ENCODE results near the gene RNF212.

Gene RNF212, protein sequence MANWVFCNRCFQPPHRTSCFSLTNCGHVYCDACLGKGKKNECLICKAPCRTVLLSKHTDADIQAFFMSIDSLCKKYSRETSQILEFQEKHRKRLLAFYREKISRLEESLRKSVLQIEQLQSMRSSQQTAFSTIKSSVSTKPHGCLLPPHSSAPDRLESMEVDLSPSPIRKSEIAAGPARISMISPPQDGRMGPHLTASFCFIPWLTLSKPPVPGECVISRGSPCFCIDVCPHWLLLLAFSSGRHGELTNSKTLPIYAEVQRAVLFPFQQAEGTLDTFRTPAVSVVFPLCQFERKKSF
- 0.26 to 4.0 (median 0.67) reads per million in 9 experiments for total RNA-seq

DNA sequence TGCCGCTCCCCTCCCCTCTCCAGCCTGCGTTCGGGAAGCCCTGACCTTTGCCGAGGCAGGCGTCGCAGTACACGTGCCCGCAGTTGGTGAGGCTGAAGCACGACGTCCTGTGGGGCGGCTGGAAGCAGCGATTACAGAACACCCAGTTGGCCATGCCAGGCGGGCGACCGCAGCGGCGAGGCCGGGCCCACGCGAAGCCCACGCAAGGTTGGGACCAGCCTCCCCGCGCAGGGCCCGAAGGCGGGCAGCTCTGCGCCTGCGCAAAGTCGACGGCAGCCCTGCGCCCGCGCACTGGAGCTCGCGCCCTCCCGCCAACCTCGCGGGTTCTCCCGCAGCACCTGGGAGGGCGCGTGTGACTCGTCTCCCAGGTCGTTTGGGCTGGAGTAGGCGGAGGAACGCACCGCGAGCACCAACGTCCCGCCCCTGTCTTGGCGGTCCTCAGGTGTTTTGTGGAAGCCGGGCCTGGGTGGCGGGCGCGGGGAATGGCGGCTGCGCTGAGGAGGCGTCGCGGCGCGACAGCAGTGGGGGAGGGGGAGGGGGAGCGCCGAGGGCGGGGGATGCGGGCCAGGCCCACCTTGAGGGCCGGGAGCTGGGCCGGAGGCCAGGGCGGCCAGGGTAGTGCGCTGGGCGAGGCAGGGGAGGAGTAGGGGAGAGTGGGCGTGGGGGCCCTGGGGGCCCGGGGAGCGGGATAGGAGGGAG lies at the start of gene RNF212:
Gene RNF212, minus strand, starts transcription at position 254 of the 699 bp plus-strand sequence. Its CDS starts 100 bp downstream, at position 154.
- DNase-seq = peak in 2 of 3 experiments; percentile 32 to 34
- Mint-ChIP-seq H3K9me3 (no peaks in the 10 kb centered on the region), H3K27ac (no peak within 1 kb of the TSS), H3K27me3 (peaks cover 37 to 51% of the 10 kb centered on the region in 2 donors), H3K4me3 (peak within 1 kb of the TSS; percentile 59 to 71), H3K4me1 (ENCODE audit: low read depth in 2 of 2) (peaks cover 0 to 3% of the 10 kb centered on the region in 2 donors), H3K36me3 (ENCODE audit: insufficient read depth) (no peaks in the 10 kb centered on the region)
- ATAC-seq (replicated peaks) = peak; percentile 78

DNA sequence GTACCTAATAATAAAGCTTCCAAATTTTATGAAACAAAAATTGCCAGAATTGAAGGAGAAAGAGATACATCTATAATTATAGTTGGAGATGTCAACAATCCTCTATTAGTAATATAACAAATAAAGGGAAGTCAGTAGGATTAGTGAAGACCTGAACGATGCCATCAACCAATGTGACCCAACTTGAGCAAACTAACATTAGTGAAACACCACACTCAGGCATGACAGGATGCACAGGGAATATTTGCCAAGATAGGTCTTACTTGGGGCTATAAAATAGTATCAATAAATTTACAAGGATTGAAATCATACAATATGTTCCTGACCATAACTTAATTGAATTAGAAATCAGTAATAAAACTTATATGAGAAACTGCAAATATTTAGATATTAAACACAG lies 47.0 kb upstream of the RNF212 start:
- no peak overlapping the region for H3K27ac Mint-ChIP-seq
- no peak overlapping the region for H3K4me3 Mint-ChIP-seq
- DNase-seq = no peak
- no peaks in the 10 kb centered on the region for H3K4me1 Mint-ChIP-seq (ENCODE audit: low read depth in 2 of 2)
- no peak for ATAC-seq (replicated peaks)
- no peaks in the 10 kb centered on the region for H3K9me3 Mint-ChIP-seq
- peaks cover 1% of the 10 kb centered on the region for H3K36me3 Mint-ChIP-seq (ENCODE audit: insufficient read depth)
- H3K27me3 Mint-ChIP-seq = peaks cover 2% of the 10 kb centered on the region in 2 donors

DNA sequence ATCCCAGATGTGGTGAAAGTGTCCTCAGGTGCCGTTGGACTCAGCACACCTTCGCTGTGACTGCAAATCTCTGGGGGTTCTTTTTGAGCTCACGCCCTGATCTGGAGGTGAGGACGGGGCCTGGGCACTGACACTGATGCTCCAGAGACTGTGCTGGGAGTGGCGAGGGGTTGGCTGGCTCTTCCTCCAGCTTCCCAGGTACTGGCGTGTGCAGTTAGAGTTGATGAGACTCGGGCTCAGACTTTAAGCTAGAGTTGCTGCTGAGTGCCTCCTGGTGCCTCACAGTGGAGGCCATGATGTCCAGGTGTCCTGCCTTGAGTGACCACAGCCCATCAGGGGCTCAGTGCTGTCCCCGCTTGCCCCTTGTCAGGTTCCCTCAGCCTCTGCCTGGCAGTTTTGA lies 42.7 kb upstream of the RNF212 start:
- DNase-seq (no peak), ATAC-seq (replicated peaks) (no peak)
- no peak overlapping the region for H3K27ac Mint-ChIP-seq
- H3K27me3 Mint-ChIP-seq = peaks cover 34 to 36% of the 10 kb centered on the region in 2 donors
- H3K36me3 Mint-ChIP-seq (ENCODE audit: insufficient read depth) = no peaks in the 10 kb centered on the region
- H3K4me3 Mint-ChIP-seq = no peak overlapping the region
- no peaks in the 10 kb centered on the region for H3K9me3 Mint-ChIP-seq
- H3K4me1 Mint-ChIP-seq (ENCODE audit: low read depth in 2 of 2) = no peaks in the 10 kb centered on the region

DNA sequence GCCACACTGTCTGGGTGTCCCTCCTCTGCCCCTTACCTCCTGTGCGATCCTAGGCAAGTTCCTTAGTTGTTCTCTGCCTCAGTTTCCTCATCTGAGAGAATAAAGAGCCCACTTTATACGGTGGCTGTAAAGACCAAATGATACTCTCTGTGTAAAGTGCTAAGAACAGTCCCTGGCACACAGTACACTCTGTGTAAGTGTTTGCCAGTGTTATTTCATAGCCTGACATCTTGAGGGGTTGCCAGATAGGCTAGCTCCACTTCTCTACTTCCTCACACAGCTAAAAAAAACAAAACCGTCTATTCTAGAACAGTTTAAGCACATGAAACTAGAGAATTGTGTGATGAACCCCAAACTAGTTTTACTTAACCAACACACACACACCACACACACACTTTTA lies 42.0 kb upstream of the RNF212 start:
- Mint-ChIP-seq H3K4me3 (no peak overlapping the region), H3K4me1 (ENCODE audit: low read depth in 2 of 2) (no peaks in the 10 kb centered on the region), H3K9me3 (no peaks in the 10 kb centered on the region), H3K27me3 (peaks cover 34 to 36% of the 10 kb centered on the region in 2 donors), H3K27ac (no peak overlapping the region), H3K36me3 (ENCODE audit: insufficient read depth) (no peaks in the 10 kb centered on the region)
- ATAC-seq (replicated peaks) (no peak), DNase-seq (no peak)

DNA sequence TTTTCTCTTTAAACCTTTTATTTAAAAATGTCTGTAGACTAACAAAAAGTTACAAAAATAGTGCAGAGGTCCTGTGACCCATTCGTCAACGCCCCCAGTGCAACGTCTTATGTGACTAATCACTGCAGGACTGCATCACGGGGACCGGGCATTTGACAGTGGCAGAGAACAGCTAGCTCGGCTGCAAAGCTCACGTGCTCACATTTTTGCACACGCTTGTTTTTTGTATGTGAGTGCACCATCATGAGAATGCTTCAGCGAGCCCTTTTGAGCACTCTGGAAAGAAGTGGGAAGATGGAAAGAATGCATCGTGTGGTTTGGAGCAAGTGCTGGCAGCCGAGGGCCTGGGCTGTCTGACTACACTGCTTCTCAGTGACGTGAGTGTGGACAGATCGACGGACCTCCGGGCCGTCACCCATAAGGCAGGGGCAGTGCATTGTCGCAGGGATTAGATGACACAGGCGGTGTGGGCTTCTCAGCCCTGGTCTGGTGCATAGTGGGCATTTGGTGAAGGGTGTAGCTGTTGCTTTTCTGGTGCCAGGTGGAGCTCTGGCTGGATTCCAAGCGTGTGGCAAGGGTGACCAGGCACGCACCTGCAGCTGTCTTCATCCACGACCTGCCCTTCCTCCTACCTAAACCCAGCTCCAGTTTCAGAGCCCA lies 41.3 kb upstream of the RNF212 start:
- Mint-ChIP-seq H3K4me3 (no peak overlapping the region), H3K27ac (no peak overlapping the region), H3K4me1 (ENCODE audit: low read depth in 2 of 2) (no peaks in the 10 kb centered on the region), H3K9me3 (no peaks in the 10 kb centered on the region), H3K36me3 (ENCODE audit: insufficient read depth) (no peaks in the 10 kb centered on the region), H3K27me3 (peaks cover 34 to 36% of the 10 kb centered on the region in 2 donors)
- ATAC-seq (replicated peaks) (no peak), DNase-seq (no peak)

DNA sequence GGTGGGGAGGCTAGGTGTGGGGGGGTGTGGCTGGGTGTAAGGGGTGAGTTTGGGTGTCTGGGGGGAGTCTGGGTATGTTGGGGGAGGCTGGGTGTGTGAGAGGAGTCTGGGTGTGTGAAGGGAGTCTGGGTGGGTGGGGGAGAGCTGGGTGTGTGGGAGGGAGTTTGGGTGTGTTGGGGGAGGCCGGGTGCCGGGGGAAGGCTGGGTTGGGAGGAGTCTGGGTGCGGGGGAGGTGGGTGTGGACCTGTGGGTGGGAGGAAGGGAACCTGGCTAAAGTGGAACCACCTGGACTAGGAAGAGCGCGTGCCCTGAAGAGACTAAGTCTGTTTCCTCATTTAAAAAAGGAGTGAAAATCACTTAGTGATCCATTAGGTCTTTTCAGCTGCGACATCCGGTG lies 40.8 kb upstream of the RNF212 start:
- Mint-ChIP-seq H3K27ac (no peak overlapping the region), H3K4me3 (no peak overlapping the region), H3K36me3 (ENCODE audit: insufficient read depth) (no peaks in the 10 kb centered on the region), H3K27me3 (peaks cover 34 to 36% of the 10 kb centered on the region in 2 donors), H3K4me1 (ENCODE audit: low read depth in 2 of 2) (no peaks in the 10 kb centered on the region), H3K9me3 (no peaks in the 10 kb centered on the region)
- DNase-seq (no peak), ATAC-seq (replicated peaks) (no peak)

DNA sequence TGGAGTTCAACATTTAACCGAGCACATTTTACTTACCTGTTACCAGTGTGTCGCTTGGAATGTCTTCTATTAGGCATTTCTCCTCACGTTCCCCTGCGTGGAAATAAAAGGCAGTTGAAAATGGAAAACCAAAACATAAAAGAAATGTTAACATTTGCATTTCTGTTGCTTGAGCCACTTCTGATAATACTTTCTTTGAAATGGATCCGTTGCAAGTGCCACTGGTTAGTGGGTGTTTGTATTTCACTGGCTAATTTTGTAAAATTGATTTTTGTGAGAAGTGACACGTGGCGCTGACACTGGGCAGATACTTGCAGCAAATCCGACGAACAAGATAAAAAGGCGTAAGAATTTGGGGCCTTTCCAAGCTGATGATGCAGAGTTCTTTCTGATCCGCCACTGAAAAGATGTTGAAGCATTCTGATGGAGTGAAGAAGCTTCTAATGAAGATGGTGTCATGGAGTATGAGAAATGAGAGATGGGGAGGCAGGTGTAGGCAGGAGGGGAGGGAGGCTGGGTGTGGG lies 40.3 kb upstream of the RNF212 start:
- ATAC-seq (replicated peaks) = no peak
- no peak for DNase-seq
- peaks cover 1% of the 10 kb centered on the region for H3K36me3 Mint-ChIP-seq (ENCODE audit: insufficient read depth)
- H3K9me3 Mint-ChIP-seq = no peaks in the 10 kb centered on the region
- H3K27ac Mint-ChIP-seq = peak overlapping the region in 1 of 2 donors; percentile 26
- H3K4me1 Mint-ChIP-seq (ENCODE audit: low read depth in 2 of 2) = no peaks in the 10 kb centered on the region
- H3K27me3 Mint-ChIP-seq = peaks cover 34 to 36% of the 10 kb centered on the region in 2 donors
- H3K4me3 Mint-ChIP-seq = no peak overlapping the region

DNA sequence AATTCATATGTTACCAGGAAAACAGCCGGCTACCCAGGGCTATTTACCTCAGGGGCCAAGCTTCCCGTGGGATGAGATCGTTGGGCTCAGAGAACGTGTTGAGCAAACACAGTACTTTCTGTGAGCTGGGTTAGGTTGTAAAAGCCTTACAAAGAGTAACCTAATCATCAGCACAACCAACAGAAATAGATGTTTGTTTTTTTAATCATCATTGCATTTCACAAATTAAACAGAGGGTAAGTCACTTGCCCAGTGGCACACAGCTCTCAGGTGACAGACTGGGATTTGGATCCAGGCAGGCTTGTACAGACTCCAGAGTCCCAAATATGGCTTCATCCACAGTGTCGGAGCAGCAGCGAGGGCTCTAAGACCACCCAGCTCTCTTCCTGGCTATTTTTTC lies 38.9 kb upstream of the RNF212 start:
- H3K4me1 Mint-ChIP-seq (ENCODE audit: low read depth in 2 of 2) = no peaks in the 10 kb centered on the region
- no peak for DNase-seq
- H3K9me3 Mint-ChIP-seq = no peaks in the 10 kb centered on the region
- H3K36me3 Mint-ChIP-seq (ENCODE audit: insufficient read depth) = peaks cover 4% of the 10 kb centered on the region
- no peak overlapping the region for H3K27ac Mint-ChIP-seq
- peaks cover 34 to 36% of the 10 kb centered on the region in 2 donors for H3K27me3 Mint-ChIP-seq
- ATAC-seq (replicated peaks) = no peak
- H3K4me3 Mint-ChIP-seq = no peak overlapping the region

DNA sequence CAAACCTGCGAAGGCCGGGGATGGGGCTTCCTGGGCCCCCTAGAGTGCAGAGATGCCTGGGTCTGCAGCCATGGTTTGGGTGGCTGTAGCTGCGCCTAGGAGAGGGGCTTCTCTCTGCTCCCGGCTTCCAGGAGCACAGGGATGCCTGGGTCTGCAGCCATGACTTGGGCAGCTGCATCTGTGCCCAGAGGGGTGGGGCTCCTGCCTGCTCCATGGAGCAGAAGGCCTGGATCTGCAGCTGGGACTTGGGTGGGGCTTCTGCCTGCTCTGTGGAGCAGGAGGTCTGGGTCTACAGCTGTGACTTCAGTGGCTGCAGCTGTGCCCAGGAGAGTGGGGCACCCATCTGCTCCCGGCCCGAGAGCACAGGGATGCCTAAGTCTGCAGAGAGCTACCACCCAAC lies 38.2 kb upstream of the RNF212 start:
- Mint-ChIP-seq H3K27me3 (peaks cover 34 to 36% of the 10 kb centered on the region in 2 donors), H3K4me1 (ENCODE audit: low read depth in 2 of 2) (no peaks in the 10 kb centered on the region), H3K36me3 (ENCODE audit: insufficient read depth) (peaks cover 4% of the 10 kb centered on the region), H3K27ac (no peak overlapping the region), H3K4me3 (no peak overlapping the region), H3K9me3 (no peaks in the 10 kb centered on the region)
- DNase-seq (no peak), ATAC-seq (replicated peaks) (no peak)

DNA sequence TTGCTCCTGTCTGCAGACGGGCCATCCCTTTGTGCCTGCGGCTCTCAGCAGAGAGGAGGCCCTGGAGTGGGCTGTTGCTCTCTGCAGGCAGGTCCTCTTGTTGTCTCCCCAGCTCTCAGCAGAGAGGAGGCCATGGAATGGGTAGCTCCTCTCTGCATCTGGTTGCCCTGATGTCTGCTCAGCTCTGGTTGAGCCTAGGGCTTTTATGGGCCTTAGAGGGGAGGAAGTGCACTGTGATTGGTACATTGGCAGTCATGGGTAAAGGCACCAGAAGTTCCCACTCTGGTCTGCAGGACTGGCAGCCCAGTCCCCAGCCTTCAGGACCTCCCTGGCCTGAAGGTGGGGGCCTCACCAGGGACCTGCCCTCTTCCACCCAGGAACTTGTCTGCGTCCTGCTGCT lies 37.5 kb upstream of the RNF212 start:
- ATAC-seq (replicated peaks) (no peak), DNase-seq (no peak)
- Mint-ChIP-seq H3K27me3 (peaks cover 34 to 36% of the 10 kb centered on the region in 2 donors), H3K36me3 (ENCODE audit: insufficient read depth) (peaks cover 4% of the 10 kb centered on the region), H3K4me3 (no peak overlapping the region), H3K9me3 (no peaks in the 10 kb centered on the region), H3K27ac (no peak overlapping the region), H3K4me1 (ENCODE audit: low read depth in 2 of 2) (no peaks in the 10 kb centered on the region)

DNA sequence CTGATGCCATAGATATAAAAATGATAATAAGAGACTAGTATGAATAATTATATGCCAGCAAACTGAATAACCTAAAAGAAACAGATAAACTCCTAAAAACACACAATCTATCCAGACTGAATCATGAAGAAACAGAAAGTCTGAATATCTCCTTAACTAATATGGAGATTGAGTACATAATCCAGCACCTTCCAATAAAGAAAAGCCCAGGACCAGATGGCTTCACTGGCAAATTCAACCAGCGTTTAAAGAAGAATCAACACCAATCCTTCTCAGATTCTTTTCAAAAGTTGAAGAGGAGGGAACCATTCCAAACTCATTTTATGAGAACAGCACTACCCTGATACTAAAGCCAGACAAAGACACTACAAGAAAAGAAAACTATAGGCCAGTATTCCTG lies 26.5 kb upstream of the RNF212 start:
- no peaks in the 10 kb centered on the region for H3K36me3 Mint-ChIP-seq (ENCODE audit: insufficient read depth)
- H3K4me3 Mint-ChIP-seq = no peak overlapping the region
- peaks cover 19 to 41% of the 10 kb centered on the region in 2 donors for H3K27me3 Mint-ChIP-seq
- H3K9me3 Mint-ChIP-seq = no peaks in the 10 kb centered on the region
- ATAC-seq (replicated peaks) (no peak), DNase-seq (no peak)
- H3K27ac Mint-ChIP-seq = no peak overlapping the region
- H3K4me1 Mint-ChIP-seq (ENCODE audit: low read depth in 2 of 2) = peaks cover 10 to 12% of the 10 kb centered on the region in 2 donors

DNA sequence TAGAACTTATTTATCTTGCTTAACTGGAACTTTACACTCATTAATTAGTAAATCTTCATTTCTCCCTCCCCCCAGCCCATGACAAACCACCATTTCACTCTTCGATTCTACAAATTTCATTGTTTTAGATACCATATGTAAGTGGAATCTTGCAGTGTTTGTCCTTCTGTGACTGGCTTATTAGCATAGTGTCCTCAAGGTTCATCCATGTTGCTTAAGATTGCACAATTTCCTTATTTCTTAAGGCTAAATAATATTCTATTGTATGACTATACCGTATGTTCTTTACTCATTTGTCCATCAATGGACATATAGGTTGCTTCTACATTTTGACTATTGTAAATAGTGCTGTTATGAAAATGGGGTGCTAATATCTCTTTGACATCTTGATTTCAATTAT lies 24.5 kb upstream of the RNF212 start:
- peaks cover 13 to 15% of the 10 kb centered on the region in 2 donors for H3K4me1 Mint-ChIP-seq (ENCODE audit: low read depth in 2 of 2)
- no peaks in the 10 kb centered on the region for H3K9me3 Mint-ChIP-seq
- peaks cover 7 to 28% of the 10 kb centered on the region in 2 donors for H3K27me3 Mint-ChIP-seq
- no peaks in the 10 kb centered on the region for H3K36me3 Mint-ChIP-seq (ENCODE audit: insufficient read depth)
- ATAC-seq (replicated peaks) (no peak), DNase-seq (no peak)
- H3K27ac Mint-ChIP-seq = peak overlapping the region; percentile 1 to 35
- H3K4me3 Mint-ChIP-seq = peak overlapping the region; percentile 59 to 78

DNA sequence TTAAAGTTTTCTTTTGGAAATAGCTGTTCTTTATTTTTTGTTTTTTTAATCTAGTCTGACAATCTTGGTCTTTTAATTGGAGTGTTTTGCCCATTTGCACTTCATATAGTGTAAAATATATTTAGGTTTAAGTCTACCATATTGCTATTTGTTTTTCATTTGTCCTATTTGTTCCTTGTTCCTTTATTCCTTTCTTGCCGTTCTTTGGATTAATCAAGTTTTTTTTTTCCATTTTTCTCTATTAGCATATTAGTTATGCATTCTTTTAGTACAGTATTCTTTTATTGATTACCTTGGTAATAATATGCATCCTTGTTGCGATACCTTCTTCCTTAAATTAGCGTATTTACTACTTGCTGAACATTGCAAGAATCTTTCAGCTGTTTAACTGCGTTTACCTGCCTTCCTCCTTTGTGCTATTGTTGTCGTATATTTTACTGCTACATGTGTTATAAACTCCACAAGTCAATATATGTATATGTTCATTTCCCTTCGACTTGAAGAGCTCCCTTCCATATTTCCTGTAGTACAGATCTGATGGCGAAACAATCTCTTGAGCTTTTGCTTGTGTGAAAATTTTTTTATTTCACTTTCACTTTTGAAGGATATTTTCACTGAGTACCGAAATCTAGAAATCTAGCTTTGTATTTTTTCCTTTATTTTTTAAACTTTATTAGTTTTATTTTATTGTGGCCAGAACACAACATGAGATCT lies 23.9 kb upstream of the RNF212 start:
- H3K4me3 Mint-ChIP-seq = peak overlapping the region; percentile 59 to 78
- no peaks in the 10 kb centered on the region for H3K9me3 Mint-ChIP-seq
- H3K36me3 Mint-ChIP-seq (ENCODE audit: insufficient read depth) = no peaks in the 10 kb centered on the region
- ATAC-seq (replicated peaks) (peak; percentile 35), DNase-seq (no peak)
- peak overlapping the region; percentile 1 to 35 for H3K27ac Mint-ChIP-seq
- H3K4me1 Mint-ChIP-seq (ENCODE audit: low read depth in 2 of 2) = peaks cover 13 to 14% of the 10 kb centered on the region in 2 donors
- peaks cover 7 to 22% of the 10 kb centered on the region in 2 donors for H3K27me3 Mint-ChIP-seq
